Renal cortex interstitium (tissue), 11 donors: ENCODE results near the gene ANKRD33B. TPM values are rescaled to one million over a fixed set of nuclear protein-coding genes. Genes with fewer than 3 reads are reported as not detected.

Source experiments
- DNase-seq, 11 donors: peaks; one replicate each; pipeline ENCODE4 v3.0.0-alpha.2; 2013; ENCODE audit warnings: low read depth in 9 of 11, low spot score in 4 of 11; ENCODE audit errors: extremely low read depth in 1 of 11
- polyA plus RNA-seq, 3 donors: library from polyadenylated mRNA; unstranded; fragments of 120-200 nt; gene quantifications; one replicate each; pipeline ENCODE4 v1.2.1, GENCODE V29; 2013; ENCODE audit not compliant: insufficient read length in 3 of 3

ANKRD33B gene
- polyA plus RNA-seq, 3 donors = 1.9 to 2.0 (median 2.0) TPM

GRCh38 chr5:10695055-10695649, 131.3 kb downstream of the ANKRD33B start:
- peak; percentile 34 to 70 (median 53) for DNase-seq

GRCh38 chr5:10695759-10696543, 132.1 kb downstream of the ANKRD33B start:
- no peak for DNase-seq

GRCh38 chr5:10699281-10699874, 135.5 kb downstream of the ANKRD33B start:
- no peak for DNase-seq

GRCh38 chr5:10699987-10700386, 136.1 kb downstream of the ANKRD33B start:
- no peak for DNase-seq

GRCh38 chr5:10700516-10700915, 136.6 kb downstream of the ANKRD33B start:
- no peak for DNase-seq

- DNase-seq = peak in 9 of 11 donors; percentile 6 to 35 (median 24)
These were observed 137.7 kb downstream of the ANKRD33B start for GRCh38 chr5:10701567-10702039.

- no peak for DNase-seq
These were observed 138.3 kb downstream of the ANKRD33B start for GRCh38 chr5:10702040-10702629.

GRCh38 chr5:10702911-10703491, 139.1 kb downstream of the ANKRD33B start:
- no peak for DNase-seq

GRCh38 chr5:10703676-10704075, 139.8 kb downstream of the ANKRD33B start:
- DNase-seq = no peak

- no peak for DNase-seq
These were observed 141.2 kb downstream of the ANKRD33B start for GRCh38 chr5:10704949-10705621.

GRCh38 chr5:10705747-10706146, 141.9 kb downstream of the ANKRD33B start:
- no peak for DNase-seq

- DNase-seq = no peak
These were observed 142.5 kb downstream of the ANKRD33B start for GRCh38 chr5:10706326-10706725.

Other genes with a start within 250 kb of the ANKRD33B start
- gene MARCHF6, start 210.4 kb upstream of the ANKRD33B start, polyA plus RNA-seq = 100 to 1,000 TPM; 174 to 227 (median 208) TPM
- 1 to 10 TPM in 2 of 3 donors, under 1 TPM in 1; 0.37 to 1.6 (median 1.1) TPM for gene ROPN1L, start 122.2 kb upstream of the ANKRD33B start, polyA plus RNA-seq
- gene DAP, start 197.2 kb downstream of the ANKRD33B start, polyA plus RNA-seq = 100 to 1,000 TPM; 115 to 126 (median 116) TPM